WERI-Rb-1 (cell line): Measurements from ENCODE around the gene SLC5A10.
"Not testable (repeated sequence)": the region's sequence is repeated elsewhere in the genome, so short reads cannot be mapped to it uniquely, and the experiment has no call there.

Source experiments
- DNase-seq: peaks from one replicate; pipeline ENCODE4 v3.0.0-alpha.2; 2020
- H3K27ac ChIP-seq: fragments of 250-450 bp; sonication (Bioruptor Pico); 2 replicates; pipeline ENCODE4 v1.5.1; 2020; ENCODE audit warnings: mild to moderate bottlenecking, moderate library complexity
- H3K27me3 ChIP-seq: fragments of 250-450 bp; sonication (Bioruptor Pico); 2 replicates; pipeline ENCODE4 v1.5.1; 2021; ENCODE audit warnings: mild to moderate bottlenecking, low read depth, moderate library complexity; ENCODE audit not compliant: insufficient read depth, severe bottlenecking
- H3K36me3 ChIP-seq: fragments of 250-450 bp; sonication (Bioruptor Pico); 2 replicates; pipeline ENCODE4 v1.5.1; 2020; ENCODE audit warnings: mild to moderate bottlenecking, moderate library complexity
- H3K4me3 ChIP-seq: 2 replicates; pipeline ENCODE4 v1.5.1; 2011; ENCODE audit warnings: low read depth, mild to moderate bottlenecking, control low read depth, low read length
- H3K9me3 ChIP-seq: fragments of 250-450 bp; sonication (Bioruptor Pico); 2 replicates; pipeline ENCODE4 v1.5.1; 2021; ENCODE audit warnings: mild to moderate bottlenecking, moderate library complexity; ENCODE audit not compliant: severe bottlenecking
- TF ChIP-seq, protein P1 (sequence below): IDR thresholded peaks from 2 replicates; pipeline ENCODE4 v1.5.1; 2011; ENCODE audit warnings: low read depth, mild to moderate bottlenecking, control low read depth, inconsistent platforms, low read length

The SLC5A10 gene

DNA sequence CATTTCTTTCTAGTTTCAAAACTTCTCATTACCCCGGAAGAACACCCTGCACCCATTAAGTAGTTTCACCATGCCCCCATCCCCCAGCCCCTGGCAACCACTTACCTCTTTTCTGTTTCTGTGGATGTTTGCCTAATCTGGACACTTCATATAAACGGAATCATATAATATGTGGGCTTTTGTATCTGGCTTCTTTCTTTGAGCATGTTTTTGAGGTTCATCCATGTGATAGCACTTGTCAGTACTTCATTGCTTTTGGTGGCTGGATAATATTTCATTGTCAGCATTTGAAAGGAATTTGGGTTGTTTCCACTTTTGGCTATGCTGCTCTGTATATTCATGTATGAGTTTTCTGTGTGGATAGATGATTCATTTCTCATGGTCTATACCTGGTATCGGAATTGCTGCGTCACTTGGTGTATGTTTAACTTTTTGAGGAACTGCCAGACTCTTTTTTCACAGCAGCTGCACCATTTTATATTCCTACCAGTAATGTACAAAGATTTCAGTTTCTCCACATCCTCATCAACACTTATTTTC is 30.0 kb upstream of the SLC5A10 start:
- TF ChIP-seq, protein P1, sequence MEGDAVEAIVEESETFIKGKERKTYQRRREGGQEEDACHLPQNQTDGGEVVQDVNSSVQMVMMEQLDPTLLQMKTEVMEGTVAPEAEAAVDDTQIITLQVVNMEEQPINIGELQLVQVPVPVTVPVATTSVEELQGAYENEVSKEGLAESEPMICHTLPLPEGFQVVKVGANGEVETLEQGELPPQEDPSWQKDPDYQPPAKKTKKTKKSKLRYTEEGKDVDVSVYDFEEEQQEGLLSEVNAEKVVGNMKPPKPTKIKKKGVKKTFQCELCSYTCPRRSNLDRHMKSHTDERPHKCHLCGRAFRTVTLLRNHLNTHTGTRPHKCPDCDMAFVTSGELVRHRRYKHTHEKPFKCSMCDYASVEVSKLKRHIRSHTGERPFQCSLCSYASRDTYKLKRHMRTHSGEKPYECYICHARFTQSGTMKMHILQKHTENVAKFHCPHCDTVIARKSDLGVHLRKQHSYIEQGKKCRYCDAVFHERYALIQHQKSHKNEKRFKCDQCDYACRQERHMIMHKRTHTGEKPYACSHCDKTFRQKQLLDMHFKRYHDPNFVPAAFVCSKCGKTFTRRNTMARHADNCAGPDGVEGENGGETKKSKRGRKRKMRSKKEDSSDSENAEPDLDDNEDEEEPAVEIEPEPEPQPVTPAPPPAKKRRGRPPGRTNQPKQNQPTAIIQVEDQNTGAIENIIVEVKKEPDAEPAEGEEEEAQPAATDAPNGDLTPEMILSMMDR, result no peak
- H3K9me3 ChIP-seq, result no peaks in the 10 kb centered on the region
- no peak for DNase-seq
- no peak overlapping the region for H3K27ac ChIP-seq
- peaks cover 29% of the 10 kb centered on the region for H3K36me3 ChIP-seq
- no peak overlapping the region for H3K4me3 ChIP-seq
- no peaks in the 10 kb centered on the region for H3K27me3 ChIP-seq

- H3K36me3 ChIP-seq, result peaks cover 31% of the 10 kb centered on the region
- not testable (repeated sequence) for H3K4me3 ChIP-seq, H3K27me3 ChIP-seq, H3K9me3 ChIP-seq, DNase-seq, H3K27ac ChIP-seq
Observed at GRCh38 chr17:18922596-18922995, 29.4 kb upstream of the SLC5A10 start.

DNA sequence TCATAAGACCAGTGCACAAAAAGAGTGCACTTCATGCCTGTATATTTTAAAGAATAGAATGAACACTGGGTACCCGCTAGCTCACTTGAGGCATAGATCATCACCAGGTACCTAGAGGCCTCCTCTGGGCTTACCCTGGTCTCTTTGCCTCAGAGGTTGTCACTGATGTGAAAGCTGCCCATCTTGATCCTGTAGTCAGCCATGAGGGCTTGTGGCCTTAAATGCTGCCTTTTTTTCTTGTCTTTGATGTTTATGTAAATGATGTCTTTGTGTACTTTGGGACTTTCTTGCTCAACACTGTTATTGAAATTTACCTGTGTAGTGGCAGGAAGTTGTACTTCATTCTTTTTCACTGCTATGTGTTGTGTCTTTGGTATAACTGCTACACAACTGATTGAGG is 26.8 kb upstream of the SLC5A10 start:
- peaks cover 46% of the 10 kb centered on the region for H3K36me3 ChIP-seq
- TF ChIP-seq, protein P1, result no peak
- no peaks in the 10 kb centered on the region for H3K27me3 ChIP-seq
- no peak overlapping the region for H3K27ac ChIP-seq
- DNase-seq, result no peak
- no peaks in the 10 kb centered on the region for H3K9me3 ChIP-seq
- no peak overlapping the region for H3K4me3 ChIP-seq

GRCh38 chr17:18928628-18929125 is 23.3 kb upstream of the SLC5A10 start:
- H3K27me3 ChIP-seq, result no peaks in the 10 kb centered on the region
- no peak for DNase-seq
- peaks cover 55% of the 10 kb centered on the region for H3K36me3 ChIP-seq
- H3K9me3 ChIP-seq, result no peaks in the 10 kb centered on the region
- H3K4me3 ChIP-seq, result no peak overlapping the region
- no peak overlapping the region for H3K27ac ChIP-seq
- TF ChIP-seq, protein P1, result no peak

GRCh38 chr17:18932360-18933055 is 19.5 kb upstream of the SLC5A10 start:
- DNase-seq, result no peak
- Histone ChIP-seq H3K9me3 (no peaks in the 10 kb centered on the region), H3K4me3 (no peak overlapping the region), H3K36me3 (peaks cover 31% of the 10 kb centered on the region), H3K27me3 (no peaks in the 10 kb centered on the region), H3K27ac (no peak overlapping the region)
- TF ChIP-seq, protein P1, result no peak

DNA sequence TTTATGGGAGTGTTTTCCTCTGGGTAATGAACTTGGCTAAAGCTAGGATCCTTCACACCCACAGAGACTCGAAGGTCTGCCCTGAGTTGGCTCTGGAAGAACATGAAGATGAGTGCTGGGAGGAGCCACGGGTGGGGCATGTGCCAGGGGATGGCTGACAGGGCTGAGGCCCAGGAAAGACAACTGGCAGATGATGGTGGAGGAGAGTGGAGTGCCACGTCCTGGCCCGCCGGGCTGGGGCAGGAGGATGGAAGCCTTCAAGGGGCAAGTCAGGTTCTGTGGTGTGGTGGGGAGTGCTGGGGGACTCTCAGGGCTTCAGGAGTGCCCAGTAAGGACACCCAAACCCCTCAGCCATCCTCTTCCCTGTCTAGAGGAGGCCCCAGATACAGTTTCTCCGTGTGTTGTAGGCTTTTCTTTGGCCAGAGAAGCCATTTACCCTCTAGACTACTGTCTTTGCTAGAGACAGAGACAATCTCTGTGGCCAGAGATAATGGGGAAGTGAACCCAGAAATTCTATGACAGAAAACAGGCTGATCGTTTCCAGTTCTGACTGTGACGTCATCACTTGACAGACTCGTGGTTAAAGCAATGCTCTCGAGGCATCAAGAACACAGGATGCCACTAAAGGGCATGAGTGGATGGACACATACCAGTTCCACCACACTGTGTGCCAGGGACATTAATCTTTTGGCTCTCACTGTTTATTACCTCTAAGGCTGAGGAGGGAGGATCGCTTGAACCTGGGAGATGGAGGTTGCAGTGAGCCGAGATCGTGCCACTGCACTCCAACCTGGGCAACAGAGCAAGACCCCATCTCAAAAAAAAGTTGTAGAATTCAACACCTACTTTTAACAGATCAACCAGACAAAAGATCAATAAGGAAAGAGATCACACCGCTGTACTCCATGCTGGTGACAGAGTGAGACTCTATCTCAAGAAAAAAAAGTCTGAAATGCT is 18.6 kb upstream of the SLC5A10 start:
- Histone ChIP-seq H3K9me3 (no peaks in the 10 kb centered on the region), H3K27ac (no peak overlapping the region), H3K27me3 (no peaks in the 10 kb centered on the region), H3K4me3 (no peak overlapping the region), H3K36me3 (peaks cover 28% of the 10 kb centered on the region)
- TF ChIP-seq, protein P1, result no peak
- DNase-seq, result no peak
